Measurements from ENCODE around the gene RAB11A.

GRCh38 chr15:65938604-65939003 lies 69.3 kb downstream of the RAB11A start:
- TF ChIP-seq EP300 (IDR thresholded peaks at IDR 0.05) (no peak), CTCF (IDR thresholded peaks at IDR 0.05) (no peak), POLR2A (IDR thresholded peaks at IDR 0.05) (no peak)
